HL-60/S4 (cell line): ENCODE results near the gene LOC101059915.

Experiments used
- in situ Hi-C: fragments of 300-500 bp; cut with MboI; formaldehyde crosslinking; loops from 2 replicates; pipeline ENCODE4 v1.14.3; 2022; ENCODE audit warnings: low sequenced_read_pairs

LOC101059915 gene

DNA sequence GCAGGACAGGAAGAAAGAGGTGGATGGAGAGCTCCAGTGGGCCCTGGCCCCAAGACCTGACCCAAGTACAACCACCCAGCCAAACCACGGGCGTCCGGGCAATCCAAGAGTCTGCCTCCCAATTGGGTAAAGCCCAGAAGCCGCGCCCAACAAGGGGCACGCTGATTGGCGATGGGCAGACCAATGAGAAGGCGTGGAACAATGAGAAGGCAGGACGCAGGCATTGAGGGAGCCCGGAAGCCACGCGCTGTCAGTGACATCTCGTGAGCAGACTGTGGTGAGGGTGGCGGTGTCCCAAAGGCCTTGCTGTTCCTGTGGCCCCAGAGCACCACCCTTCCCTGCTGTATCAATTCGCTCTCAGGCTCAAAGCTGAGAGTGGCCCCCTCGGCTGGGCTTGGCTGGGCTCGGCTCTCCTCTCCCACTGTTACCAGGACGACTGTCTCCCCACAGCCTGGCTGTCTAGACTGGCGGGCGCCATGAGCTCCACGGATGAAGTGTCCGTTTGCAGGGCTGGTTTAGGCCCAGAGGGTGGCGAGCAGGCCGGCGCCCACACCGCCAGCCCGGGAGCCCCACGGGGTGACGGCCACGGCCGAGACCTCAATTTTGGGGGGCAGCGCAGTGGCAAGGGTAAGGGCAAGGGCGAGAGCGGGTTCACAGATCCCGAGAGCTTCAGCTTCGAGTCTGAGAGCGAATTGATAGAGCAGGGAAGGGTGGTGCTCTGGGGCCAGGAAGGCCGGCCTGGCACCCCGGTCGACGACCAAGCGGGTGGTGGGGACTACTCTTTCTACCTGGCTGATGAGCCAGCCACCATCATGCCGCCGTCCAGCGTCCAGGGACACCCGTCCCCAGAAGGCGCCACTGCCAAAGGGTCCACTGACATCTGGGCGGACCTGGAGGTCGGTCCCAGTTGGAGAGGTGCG is at the start of gene LOC101059915:
LOC101059915 (plus strand) TSS at position 219 of the 920 bp plus-strand sequence.
- in situ Hi-C loops: no loop called here

DNA sequence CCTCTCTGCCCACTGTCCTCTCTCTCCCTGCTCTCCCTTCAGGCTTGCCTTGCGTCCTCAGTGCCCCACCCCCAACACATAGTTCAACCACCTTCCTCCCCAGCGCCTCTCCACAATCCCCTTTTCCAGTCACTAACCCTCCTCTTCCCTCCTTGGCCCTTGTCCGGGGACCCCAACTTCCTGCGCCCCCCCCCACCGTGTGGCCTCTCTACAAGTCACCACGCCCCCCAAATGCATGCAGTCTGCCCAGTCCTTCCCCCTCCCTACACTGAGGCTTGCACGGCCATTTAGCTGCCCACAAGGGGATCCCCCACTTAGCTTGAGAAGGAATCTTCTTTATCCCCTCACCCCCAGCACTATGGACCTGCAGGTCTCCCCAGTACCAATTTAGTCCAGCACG is 49.6 kb upstream of the LOC101059915 start:
- in situ Hi-C loops: no loop called here

GRCh38 chrX:71618303-71618721 is 49.0 kb upstream of the LOC101059915 start, which contains the start of gene CXCR3:
TSS of gene CXCR3 (minus strand) at chrX:71618511. CDS start at chrX:71618449, 62 bp downstream.
- in situ Hi-C loops: no loop called here

GRCh38 chrX:71618787-71619186 is 48.6 kb upstream of the LOC101059915 start:
- in situ Hi-C loops: no loop called here

- in situ Hi-C loops: no loop called here
These were observed 48.2 kb upstream of the LOC101059915 start for GRCh38 chrX:71619193-71619592.

- in situ Hi-C loops: no loop called here
These were observed 47.4 kb upstream of the LOC101059915 start for GRCh38 chrX:71619986-71620385.

GRCh38 chrX:71621603-71622002 is 45.7 kb upstream of the LOC101059915 start:
- in situ Hi-C loops: no loop called here

DNA sequence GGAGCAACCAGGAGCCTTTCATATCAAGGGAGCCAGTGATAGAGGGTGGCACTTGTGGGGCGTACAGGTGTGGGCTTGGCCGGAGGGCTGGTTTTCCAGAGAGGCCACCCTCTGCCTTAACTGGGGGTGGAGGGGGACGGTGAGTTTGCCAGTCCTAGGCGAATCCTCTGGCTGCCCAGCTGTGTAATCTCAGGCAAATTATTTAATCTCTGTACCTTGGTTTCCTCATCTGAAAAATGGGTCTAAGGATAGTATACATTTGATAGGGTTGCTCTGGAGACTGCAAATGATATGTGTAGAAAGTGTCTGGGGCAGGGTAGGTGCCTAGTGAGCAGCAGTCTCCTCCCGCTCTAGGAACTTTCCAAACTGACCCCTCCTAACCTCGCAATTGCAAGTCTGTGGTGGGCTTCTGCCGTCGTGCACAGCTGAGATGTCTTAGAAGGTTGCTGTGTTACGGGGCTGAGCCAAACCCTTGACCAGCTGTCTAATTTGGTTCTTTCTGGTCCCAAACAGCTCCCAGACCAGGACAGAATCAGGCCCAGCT is 45.2 kb upstream of the LOC101059915 start:
- in situ Hi-C loops: no loop called here

DNA sequence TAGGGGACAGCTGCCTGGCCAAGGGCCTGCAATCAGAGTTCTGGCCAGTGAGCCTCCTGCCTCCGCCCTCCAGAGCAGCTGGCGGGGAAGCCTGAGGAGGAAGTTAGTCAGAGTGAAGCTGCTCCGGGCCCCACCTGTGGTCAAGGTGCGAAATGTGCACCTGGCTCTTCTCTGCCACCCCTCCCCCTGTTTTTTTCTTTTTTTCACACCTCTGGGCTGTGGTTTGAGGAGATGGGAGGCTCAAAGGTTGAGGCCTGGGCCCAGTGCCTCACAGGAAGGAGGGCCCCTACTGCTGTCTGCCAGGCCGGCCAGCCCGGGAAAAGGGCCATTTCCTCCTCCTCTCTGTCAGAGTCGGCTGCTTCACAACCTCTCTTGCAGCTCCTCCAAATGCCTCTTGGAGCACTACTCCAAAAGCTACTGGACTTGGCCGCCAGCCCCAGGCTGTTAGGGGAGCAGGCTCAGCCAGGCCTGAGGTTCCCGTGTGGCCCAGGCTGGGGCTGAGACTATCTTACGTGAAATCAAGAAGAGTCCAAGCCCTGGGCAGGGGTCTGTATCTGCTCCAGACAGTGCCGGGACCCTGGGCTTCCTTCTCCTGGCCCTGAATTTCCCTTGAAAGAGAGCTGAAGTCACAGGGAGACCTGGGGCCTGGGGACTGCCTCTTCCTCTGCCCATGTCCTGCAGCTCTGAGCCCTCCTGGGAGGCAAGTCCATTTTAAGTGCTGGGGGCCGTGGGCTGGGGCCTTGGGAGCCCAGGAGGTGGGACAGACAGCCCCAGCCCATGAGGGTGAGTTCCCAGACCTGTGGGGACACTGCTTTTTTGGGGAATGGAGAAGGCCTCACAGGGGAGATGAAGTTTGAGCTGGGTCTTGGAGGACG is 44.5 kb upstream of the LOC101059915 start:
- in situ Hi-C loops: no loop called here

DNA sequence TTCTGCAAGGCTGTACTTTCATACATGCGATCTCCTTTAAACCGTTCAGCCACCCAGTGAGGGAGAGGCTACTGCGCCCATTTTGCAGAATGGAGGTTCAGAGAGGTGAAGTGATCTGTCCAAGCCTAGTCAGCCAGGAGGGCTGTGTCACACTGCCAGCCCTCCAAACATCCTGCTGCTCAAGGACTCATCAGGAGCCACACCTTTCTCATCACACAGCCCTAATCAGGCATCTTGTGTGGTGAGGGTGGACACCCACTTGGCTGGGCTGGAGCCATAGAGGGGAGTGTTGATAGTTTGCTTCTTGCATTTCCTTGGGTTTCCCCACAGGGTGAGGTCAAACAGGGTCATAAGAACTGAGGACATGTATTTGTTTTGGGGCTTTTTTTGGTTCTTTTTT is 43.6 kb upstream of the LOC101059915 start:
- in situ Hi-C loops: no loop called here

DNA sequence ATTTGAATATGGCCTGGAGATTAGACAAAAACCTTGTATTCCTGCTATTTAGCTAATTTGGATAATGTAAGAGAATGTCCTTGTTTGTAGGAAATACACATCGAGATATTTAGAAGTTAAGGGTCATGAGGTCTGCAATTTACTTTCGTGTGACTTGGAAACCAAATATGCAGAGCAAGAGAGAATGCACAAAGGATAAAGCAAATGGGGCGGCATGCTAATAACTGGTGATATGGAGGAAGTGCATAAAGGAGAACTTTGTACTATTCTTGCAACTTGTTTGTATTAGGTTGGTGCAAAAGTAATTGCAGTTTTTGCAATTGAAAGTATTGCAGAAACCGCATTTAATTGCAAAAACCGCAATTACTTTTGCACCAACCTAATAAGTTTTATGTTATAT is 41.9 kb upstream of the LOC101059915 start:
- in situ Hi-C loops: no loop called here

GRCh38 chrX:71626576-71626975 is 40.8 kb upstream of the LOC101059915 start:
- in situ Hi-C loops: no loop called here

DNA sequence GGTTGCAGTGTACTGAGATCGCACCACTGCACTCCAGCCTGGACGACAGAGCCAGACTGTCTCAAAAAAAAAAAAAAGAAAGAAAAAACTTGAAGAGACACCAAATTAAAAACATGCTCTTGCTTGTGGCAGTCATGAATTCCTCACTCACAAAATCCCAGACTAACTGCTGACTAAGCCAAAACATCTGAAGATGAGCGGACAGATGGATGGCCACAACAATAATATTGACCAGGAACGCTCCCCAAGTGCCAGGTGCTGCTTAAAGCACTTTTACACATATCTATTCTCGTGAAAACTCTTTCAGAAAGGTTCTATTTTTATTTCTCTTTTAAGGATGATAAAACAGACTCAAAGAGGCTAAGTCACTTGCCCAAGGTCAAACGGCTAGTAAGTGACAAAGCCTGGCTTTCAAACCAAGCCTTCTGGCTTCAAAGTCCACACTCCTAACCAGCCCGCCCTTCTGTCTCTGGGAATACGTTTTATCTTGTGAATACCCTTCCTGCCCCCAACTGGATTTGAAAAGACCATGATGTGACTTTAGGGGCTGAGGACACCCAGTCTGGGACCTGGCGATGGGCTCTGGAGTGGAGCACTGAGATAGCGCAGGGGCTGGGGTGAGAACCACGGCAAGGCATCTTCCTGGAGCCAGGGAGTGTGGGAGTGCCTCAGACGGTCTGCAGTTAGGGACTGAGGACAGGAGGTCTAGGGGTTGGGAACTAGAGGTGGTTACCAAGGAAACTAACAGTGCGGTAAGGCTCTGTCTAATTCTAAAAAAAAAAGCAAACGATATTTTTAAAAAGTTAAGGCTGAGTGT is 39.5 kb upstream of the LOC101059915 start:
- in situ Hi-C loops: no loop called here

- in situ Hi-C loops: no loop called here
These were observed 37.9 kb upstream of the LOC101059915 start for GRCh38 chrX:71629467-71629866.

GRCh38 chrX:71632923-71633657 is 34.3 kb upstream of the LOC101059915 start:
- in situ Hi-C loops: no loop called here

- in situ Hi-C loops: no loop called here
These were observed 33.0 kb upstream of the LOC101059915 start for GRCh38 chrX:71634366-71634765.

DNA sequence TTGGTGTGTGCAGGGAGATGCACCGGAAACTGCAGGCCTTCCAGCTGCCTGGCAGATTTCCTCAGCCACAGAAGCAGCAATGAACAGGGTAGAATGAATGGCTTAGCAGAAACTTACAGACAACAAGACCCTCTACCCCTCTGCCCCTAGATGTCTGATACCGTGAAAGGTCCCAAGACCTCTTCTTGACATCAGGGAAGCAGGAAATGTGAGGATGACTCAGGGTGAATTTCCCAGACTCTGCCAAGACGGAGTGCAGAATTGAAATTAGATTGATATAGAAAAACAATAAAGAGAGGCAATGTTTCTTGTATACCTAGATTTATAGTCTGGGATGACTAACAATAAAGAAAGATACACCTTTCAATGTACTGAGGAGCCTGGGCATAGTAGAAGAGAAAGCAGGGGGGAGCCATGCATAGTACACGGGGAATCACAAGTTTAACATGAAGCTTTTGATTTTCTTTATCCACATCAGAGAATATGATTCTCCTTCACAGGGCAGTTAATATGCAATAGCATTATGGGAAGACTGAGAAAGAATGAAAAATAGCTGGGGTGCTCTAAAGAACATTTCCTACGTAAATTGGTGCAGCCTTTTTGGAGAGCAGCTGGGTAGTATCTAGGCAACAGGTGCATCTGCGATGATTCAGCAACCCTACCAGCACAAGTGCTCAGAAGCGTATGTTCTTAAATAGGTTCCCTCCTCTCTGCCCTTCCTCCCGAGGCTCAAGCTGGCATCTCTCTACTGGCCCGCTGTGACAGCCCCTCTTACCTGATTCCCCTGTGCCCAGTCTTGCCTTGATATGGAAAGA is 30.7 kb upstream of the LOC101059915 start:
- in situ Hi-C loops: no loop called here

GRCh38 chrX:71637253-71637618 is 30.1 kb upstream of the LOC101059915 start:
- in situ Hi-C loops: no loop called here

DNA sequence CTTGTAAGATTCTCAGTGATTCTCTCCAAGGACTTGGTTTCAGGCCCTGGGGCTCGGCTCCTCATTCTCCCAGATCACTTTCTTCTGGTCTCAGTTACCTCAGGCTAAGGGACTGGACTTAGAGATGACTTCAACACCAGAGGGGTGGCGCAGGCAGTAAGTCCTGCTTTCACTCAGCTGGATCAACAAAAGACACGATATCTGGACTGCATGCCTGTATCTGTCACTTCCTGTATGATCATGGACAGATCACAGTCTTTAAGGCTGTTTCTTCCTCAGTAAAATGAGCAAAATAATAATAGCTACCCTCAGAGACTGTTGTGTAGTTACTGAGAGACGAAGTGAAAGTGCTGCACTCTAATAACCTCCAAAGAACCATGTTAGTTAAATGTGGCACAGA is 29.5 kb upstream of the LOC101059915 start:
- in situ Hi-C loops: no loop called here
